ENCODE results near the gene IRAK1BP1. TPM values are rescaled to one million over a fixed set of nuclear protein-coding genes. Genes with fewer than 3 reads are reported as not detected.

Gene IRAK1BP1
- total and polyA plus RNA-seq, 10 of the 15 experiments (the other 5 are each of a cell fraction or from before 2014, with no cell fraction given) = 2.3 to 6.7 (median 3.9) TPM

DNA sequence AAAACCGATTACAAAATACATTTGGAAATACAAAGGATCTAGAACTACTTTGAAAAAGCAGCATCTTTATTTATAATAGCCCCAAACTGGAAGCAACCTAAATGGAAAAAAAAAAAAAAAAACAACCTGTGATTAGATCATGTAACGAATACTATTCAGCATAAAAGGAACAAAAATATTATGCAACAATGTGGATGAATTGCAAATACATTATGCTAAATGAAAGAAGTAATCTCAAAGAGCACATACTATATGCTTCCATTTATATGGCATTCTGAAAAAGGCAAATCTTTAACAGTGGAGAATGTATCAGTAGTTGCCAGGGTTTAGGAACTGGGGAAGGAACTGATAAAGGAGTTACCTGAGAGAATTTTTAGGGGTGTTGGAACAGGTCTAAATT is 28.9 kb downstream of the IRAK1BP1 start:
- FAIRE-seq = no peak
- Histone ChIP-seq H3K27me3 (replicated peaks in 1 of 2; ENCODE audit: control insufficient read depth in 2 of 2, insufficient read depth in 2 of 2, low read length in 1 of 2) (no peaks in the 10 kb centered on the region), H4K20me1 (ENCODE audit: control insufficient read depth, insufficient read depth) (no peaks in the 10 kb centered on the region), H3K9me3 (replicated peaks; ENCODE audit: control insufficient read depth, insufficient read depth, low read length) (no peaks in the 10 kb centered on the region), H3K9ac (ENCODE audit: control insufficient read depth, insufficient read depth, low read length) (no peak overlapping the region), H3K79me2 (ENCODE audit: control insufficient read depth, insufficient read depth, low read length) (no peaks in the 10 kb centered on the region), H3K36me3 (ENCODE audit: control insufficient read depth in 2 of 2, insufficient read depth in 2 of 2, low read length in 1 of 2) (no peaks in the 10 kb centered on the region), H2AFZ (ENCODE audit: control insufficient read depth, low read depth, low read length) (no peak overlapping the region), H3K4me1 (ENCODE audit: control insufficient read depth, insufficient read depth, low read length) (no peaks in the 10 kb centered on the region), H3K4me3 (no peak overlapping the region), H3K4me2 (ENCODE audit: control insufficient read depth, insufficient read depth) (no peak overlapping the region), H3K27ac (ENCODE audit: control insufficient read depth, insufficient read depth) (no peak overlapping the region)
- TF ChIP-seq CHD4 (IDR thresholded peaks at IDR 0.05) = no peak
- no peak for TF ChIP-seq ZNF622 (IDR thresholded peaks at IDR 0.05)
- TF ChIP-seq, protein P1, sequence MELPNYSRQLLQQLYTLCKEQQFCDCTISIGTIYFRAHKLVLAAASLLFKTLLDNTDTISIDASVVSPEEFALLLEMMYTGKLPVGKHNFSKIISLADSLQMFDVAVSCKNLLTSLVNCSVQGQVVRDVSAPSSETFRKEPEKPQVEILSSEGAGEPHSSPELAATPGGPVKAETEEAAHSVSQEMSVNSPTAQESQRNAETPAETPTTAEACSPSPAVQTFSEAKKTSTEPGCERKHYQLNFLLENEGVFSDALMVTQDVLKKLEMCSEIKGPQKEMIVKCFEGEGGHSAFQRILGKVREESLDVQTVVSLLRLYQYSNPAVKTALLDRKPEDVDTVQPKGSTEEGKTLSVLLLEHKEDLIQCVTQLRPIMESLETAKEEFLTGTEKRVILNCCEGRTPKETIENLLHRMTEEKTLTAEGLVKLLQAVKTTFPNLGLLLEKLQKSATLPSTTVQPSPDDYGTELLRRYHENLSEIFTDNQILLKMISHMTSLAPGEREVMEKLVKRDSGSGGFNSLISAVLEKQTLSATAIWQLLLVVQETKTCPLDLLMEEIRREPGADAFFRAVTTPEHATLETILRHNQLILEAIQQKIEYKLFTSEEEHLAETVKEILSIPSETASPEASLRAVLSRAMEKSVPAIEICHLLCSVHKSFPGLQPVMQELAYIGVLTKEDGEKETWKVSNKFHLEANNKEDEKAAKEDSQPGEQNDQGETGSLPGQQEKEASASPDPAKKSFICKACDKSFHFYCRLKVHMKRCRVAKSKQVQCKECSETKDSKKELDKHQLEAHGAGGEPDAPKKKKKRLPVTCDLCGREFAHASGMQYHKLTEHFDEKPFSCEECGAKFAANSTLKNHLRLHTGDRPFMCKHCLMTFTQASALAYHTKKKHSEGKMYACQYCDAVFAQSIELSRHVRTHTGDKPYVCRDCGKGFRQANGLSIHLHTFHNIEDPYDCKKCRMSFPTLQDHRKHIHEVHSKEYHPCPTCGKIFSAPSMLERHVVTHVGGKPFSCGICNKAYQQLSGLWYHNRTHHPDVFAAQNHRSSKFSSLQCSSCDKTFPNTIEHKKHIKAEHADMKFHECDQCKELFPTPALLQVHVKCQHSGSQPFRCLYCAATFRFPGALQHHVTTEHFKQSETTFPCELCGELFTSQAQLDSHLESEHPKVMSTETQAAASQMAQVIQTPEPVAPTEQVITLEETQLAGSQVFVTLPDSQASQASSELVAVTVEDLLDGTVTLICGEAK (IDR thresholded peaks at IDR 0.05; ENCODE audit: borderline replicate concordance) = no peak
- TF ChIP-seq CBFB (IDR thresholded peaks at IDR 0.05; ENCODE audit: low read depth) = no peak
- ChIA-PET SMC1A (ENCODE audit: uncharacterized antibody, unreplicated experiment) (interaction anchor here (1.4 kb wide), 1 partner anchor 15 kb away, joined by 5 read pairs; no protein-coding TSS in a partner anchor), RAD21 (ENCODE audit: unreplicated experiment) (no interaction called here), POLR2A (interaction anchor here (0.6 kb wide), 1 partner anchor 1044 kb away, joined by 3 read pairs; no protein-coding TSS in a partner anchor), CTCF (interaction anchor here (0.7 to 1.1 kb wide), 2 partner anchors 11 to 284 kb away, joined by 3 read pairs; no protein-coding TSS in a partner anchor)
- in situ Hi-C loops (cut with MboI) = no loop called here
- BruUV-seq (replicated peaks) = no TSS peak
- no peak for DNase-seq (ENCODE audit: low read depth, low spot score)
- ATAC-seq = no peak
- 100% methylated on average over 2 of the region's 2 CpGs for WGBS (ENCODE audit: insufficient coverage, insufficient replicate concordance, low lambda C conversion rate, missing lambda C conversion rate)
- intact Hi-C loops (cut with micrococcal nuclease; ENCODE audit: unreplicated experiment) = no loop called here
